Posterior cingulate gyrus (tissue), 11 donors: ENCODE measurements around the gene ADCY3.
A peak's percentile ranks its signal among the peaks of the same experiment; 100 is the strongest.

Source experiments
- DNase-seq, 10 donors: peaks; one replicate each; pipeline versions ENCODE4 v3.0.0 to v3.0.0-alpha.2; 2020 to 2021; ENCODE audit warnings: mixed read lengths in 3 of 10
- intact Hi-C: fragments of 100-400 bp; cut with DNase I; formaldehyde crosslinking; loops from one replicate; pipeline ENCODE4 v1.15.1; 2023

Gene ADCY3

GRCh38 chr2:24920098-24920808 is at the start of gene ADCY3:
ADCY3 (minus strand) TSS chr2:24920237; CDS start chr2:24918987, 1,250 bp downstream.
- peak; percentile 43 to 92 (median 66) for DNase-seq
- intact Hi-C loops: loop anchor here (5.0 kb wide), 1 partner anchor 52 kb away; the partner anchor contains the start of gene DNAJC27

- intact Hi-C loops: loop anchor here (5.0 kb wide), 1 partner anchor 47 kb away; the partner anchor contains the start of gene ADCY3
- no peak for DNase-seq
Observed at GRCh38 chr2:24969784-24970183, 49.7 kb upstream of the ADCY3 start.

- intact Hi-C loops: no loop called here
- no peak for DNase-seq
Observed at GRCh38 chr2:24961903-24962302, 41.9 kb upstream of the ADCY3 start.

GRCh38 chr2:24959761-24960160 is 39.7 kb upstream of the ADCY3 start:
- no peak for DNase-seq
- intact Hi-C loops: no loop called here

GRCh38 chr2:24958411-24958935 is 38.4 kb upstream of the ADCY3 start:
- intact Hi-C loops: no loop called here
- DNase-seq: no peak

- DNase-seq: no peak
- intact Hi-C loops: no loop called here
Observed at GRCh38 chr2:24957976-24958375, 37.9 kb upstream of the ADCY3 start.

- no peak for DNase-seq
- intact Hi-C loops: no loop called here
Observed at GRCh38 chr2:24957221-24957620, 37.2 kb upstream of the ADCY3 start.

- DNase-seq: no peak
- intact Hi-C loops: no loop called here
Observed at GRCh38 chr2:24955921-24956320, 35.9 kb upstream of the ADCY3 start.

- no peak for DNase-seq
- intact Hi-C loops: no loop called here
Observed at GRCh38 chr2:24955232-24955631, 35.2 kb upstream of the ADCY3 start.

- intact Hi-C loops: no loop called here
Observed at GRCh38 chr2:24950102-24950501, 30.1 kb upstream of the ADCY3 start.

GRCh38 chr2:24948506-24948905 is 28.5 kb upstream of the ADCY3 start:
- intact Hi-C loops: no loop called here
- peak in 1 of 10 donors; percentile 55 for DNase-seq

More at GRCh38 chr2:24950102-24950501, 30.1 kb upstream of the ADCY3 start:
- DNase-seq: no peak

GRCh38 chr2:24947561-24948157 is 27.6 kb upstream of the ADCY3 start:
- intact Hi-C loops: no loop called here
- no peak for DNase-seq

GRCh38 chr2:24945907-24946306 is 25.9 kb upstream of the ADCY3 start:
- DNase-seq: no peak
- intact Hi-C loops: no loop called here

GRCh38 chr2:24943427-24944053 is 23.5 kb upstream of the ADCY3 start:
- intact Hi-C loops: no loop called here
- DNase-seq: no peak

GRCh38 chr2:24939353-24939752 is 19.3 kb upstream of the ADCY3 start:
- DNase-seq: no peak
- intact Hi-C loops: no loop called here

GRCh38 chr2:24937236-24937635 is 17.2 kb upstream of the ADCY3 start:
- intact Hi-C loops: no loop called here
- no peak for DNase-seq

- intact Hi-C loops: no loop called here
- no peak for DNase-seq
Observed at GRCh38 chr2:24935145-24935544, 15.1 kb upstream of the ADCY3 start.

- intact Hi-C loops: no loop called here
- DNase-seq: no peak
Observed at GRCh38 chr2:24932715-24933114, 12.7 kb upstream of the ADCY3 start.

- DNase-seq: peak in 5 of 10 donors; percentile 45 to 91 (median 86)
Observed at GRCh38 chr2:24930768-24931167, 10.7 kb upstream of the ADCY3 start.

GRCh38 chr2:24929230-24929629 is 9.2 kb upstream of the ADCY3 start:
- DNase-seq: no peak
- intact Hi-C loops: no loop called here

More at GRCh38 chr2:24930768-24931167, 10.7 kb upstream of the ADCY3 start:
- intact Hi-C loops: no loop called here

GRCh38 chr2:24928036-24928435 is 8.0 kb upstream of the ADCY3 start:
- intact Hi-C loops: no loop called here
- DNase-seq: no peak
